Gastroesophageal sphincter (tissue), 4 donors: ENCODE data around the gene ZNF580. TPM values are rescaled to one million over a fixed set of nuclear protein-coding genes. Genes with fewer than 3 reads are reported as not detected.
A peak's percentile ranks its signal among the peaks of the same experiment; 100 is the strongest.

Experiments
- ATAC-seq: fragments of 150-250 bp; one replicate; pipeline ENCODE4 v1.9.1; 2016; ENCODE audit warnings: mild to moderate bottlenecking, moderate library complexity
- H3K27ac ChIP-seq, 4 donors: fragments of 200-600 bp; sonication (generic) in 3 of 4; 1 replicate in 3 of 4; 2 replicates in 1 of 4; pipeline ENCODE4 v1.5.1; 2016 to 2019
- H3K27me3 ChIP-seq: fragments of 200-600 bp; sonication (generic); one replicate; pipeline ENCODE4 v1.5.1; 2019
- H3K36me3 ChIP-seq, 2 donors: fragments of 200-600 bp; sonication (generic); one replicate each; pipeline ENCODE4 v1.5.1; 2019; ENCODE audit warnings: control low read depth in 1 of 2
- H3K4me1 ChIP-seq, 3 donors: fragments of 200-600 bp; sonication (generic); 1 replicate in 2 of 3; 2 replicates in 1 of 3; pipeline ENCODE4 v1.5.1; 2016 to 2019; ENCODE audit warnings: control low read depth in 2 of 3
- H3K4me3 ChIP-seq, 2 donors: fragments of 200-600 bp; sonication (generic); one replicate each; pipeline ENCODE4 v1.5.1; 2019; ENCODE audit warnings: mild to moderate bottlenecking in 1 of 2, moderate library complexity in 1 of 2
- H3K9me3 ChIP-seq, 3 donors: fragments of 200-600 bp; sonication (generic); one replicate each; pipeline ENCODE4 v1.5.1; 2017 to 2019; ENCODE audit warnings: control low read depth in 2 of 3
- EP300 ChIP-seq: sonication (generic); formaldehyde crosslinking; IDR thresholded peaks from one replicate; pipeline ENCODE4 v1.6.1; 2017; ENCODE audit warnings: antibody characterized with exemption, mild to moderate bottlenecking
- POLR2A ChIP-seq, 2 donors: fragments of 450-650 bp; IDR thresholded peaks; one replicate each; pipeline ENCODE4 v1.6.1; 2017; ENCODE audit warnings: antibody characterized with exemption in 2 of 2, mild to moderate bottlenecking in 2 of 2, moderate library complexity in 1 of 2
- POLR2AphosphoS5 ChIP-seq: sonication (generic); formaldehyde crosslinking; IDR thresholded peaks from one replicate; pipeline ENCODE4 v1.6.1; 2017; ENCODE audit warnings: antibody characterized with exemption
- WGBS, 2 donors: methylation state at CpG; one replicate each; pipeline ENCODE4 v1.1.5; 2018; ENCODE audit warnings: low coverage in 1 of 2; 5-methylcytosine and 5-hydroxymethylcytosine counted together
- total RNA-seq, 4 donors: library from RNA; depleted of rRNA; stranded (reverse); fragments of >200 nt; gene quantifications; one replicate each; pipeline ENCODE4 v1.1.0, GENCODE V29; 2016
- TF ChIP-seq, protein P1 (sequence below), 4 experiments: fragments of 200-600 bp in 2 of 4; fragments of 450-650 bp in 2 of 4; sonication (generic) in 1 of 4; IDR thresholded peaks; one replicate each; pipeline ENCODE4 v1.5.1; 2017 to 2019; ENCODE audit warnings: antibody characterized with exemption in 4 of 4, mild to moderate bottlenecking in 2 of 4, moderate library complexity in 2 of 4

ZNF580 gene
- total RNA-seq, 4 donors from 2014 or later = 28.9 to 44.1 (median 35.2) TPM

DNA sequence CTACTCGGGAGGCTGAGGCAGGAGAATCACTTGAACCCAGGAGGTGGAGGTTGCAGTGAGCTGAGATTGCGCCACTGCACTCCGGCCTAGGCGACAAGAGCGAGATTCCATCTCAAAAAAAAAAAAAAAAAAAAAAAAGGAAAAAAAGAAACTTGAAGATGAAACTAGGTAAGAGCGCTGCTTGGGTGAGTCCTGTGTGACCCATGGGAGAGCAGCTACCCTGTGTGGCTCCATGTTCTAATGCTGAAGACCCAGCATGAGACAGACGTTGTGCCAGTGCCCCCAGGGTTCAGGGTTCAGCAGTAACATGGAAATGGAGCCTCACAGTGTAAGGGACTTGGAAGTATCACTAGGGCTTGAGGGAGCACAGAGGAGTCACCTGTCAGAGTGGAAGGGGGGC is 22.4 kb upstream of the ZNF580 start:
- no peaks in the 10 kb centered on the region for H3K27me3 ChIP-seq
- TF ChIP-seq EP300 (no peak), POLR2A (IDR thresholded peaks at IDR 0.05) (no peak), POLR2AphosphoS5 (no peak)
- TF ChIP-seq, protein P1, sequence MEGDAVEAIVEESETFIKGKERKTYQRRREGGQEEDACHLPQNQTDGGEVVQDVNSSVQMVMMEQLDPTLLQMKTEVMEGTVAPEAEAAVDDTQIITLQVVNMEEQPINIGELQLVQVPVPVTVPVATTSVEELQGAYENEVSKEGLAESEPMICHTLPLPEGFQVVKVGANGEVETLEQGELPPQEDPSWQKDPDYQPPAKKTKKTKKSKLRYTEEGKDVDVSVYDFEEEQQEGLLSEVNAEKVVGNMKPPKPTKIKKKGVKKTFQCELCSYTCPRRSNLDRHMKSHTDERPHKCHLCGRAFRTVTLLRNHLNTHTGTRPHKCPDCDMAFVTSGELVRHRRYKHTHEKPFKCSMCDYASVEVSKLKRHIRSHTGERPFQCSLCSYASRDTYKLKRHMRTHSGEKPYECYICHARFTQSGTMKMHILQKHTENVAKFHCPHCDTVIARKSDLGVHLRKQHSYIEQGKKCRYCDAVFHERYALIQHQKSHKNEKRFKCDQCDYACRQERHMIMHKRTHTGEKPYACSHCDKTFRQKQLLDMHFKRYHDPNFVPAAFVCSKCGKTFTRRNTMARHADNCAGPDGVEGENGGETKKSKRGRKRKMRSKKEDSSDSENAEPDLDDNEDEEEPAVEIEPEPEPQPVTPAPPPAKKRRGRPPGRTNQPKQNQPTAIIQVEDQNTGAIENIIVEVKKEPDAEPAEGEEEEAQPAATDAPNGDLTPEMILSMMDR (IDR thresholded peaks at IDR 0.05) = no peak
- peaks cover 0 to 19% (median 0%) of the 10 kb centered on the region in 3 donors for H3K4me1 ChIP-seq
- 66 to 72% methylated on average over 3 to 5 of the region's 7 CpGs for WGBS, 2 donors
- H3K27ac ChIP-seq = peak overlapping the region in 3 of 4 donors; percentile 9 to 30 (median 14)
- no peaks in the 10 kb centered on the region for H3K9me3 ChIP-seq
- H3K4me3 ChIP-seq = no peak overlapping the region
- ATAC-seq = no peak
- peaks cover 0 to 72% of the 10 kb centered on the region in 2 donors for H3K36me3 ChIP-seq

DNA sequence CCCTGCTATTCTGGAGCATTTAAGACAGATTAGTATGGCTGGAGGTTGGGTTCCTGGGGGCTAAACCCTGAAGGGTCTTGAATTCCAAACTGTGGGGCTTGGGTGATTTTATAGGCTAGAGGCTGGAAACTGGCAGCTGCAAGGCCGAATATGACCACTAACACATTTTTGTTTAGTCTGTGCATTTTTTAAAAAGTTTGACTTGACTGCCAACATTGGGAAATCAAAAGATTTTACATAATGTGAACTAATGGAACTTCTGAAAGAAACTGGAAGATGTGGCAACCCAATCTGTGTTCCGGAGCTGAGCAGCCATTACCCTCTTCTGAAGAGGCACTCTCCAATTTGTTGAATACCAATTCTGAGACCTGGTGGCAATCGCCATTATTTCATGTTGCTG is 21.5 kb upstream of the ZNF580 start:
- 62 to 63% methylated on average over 2 to 3 of the region's 3 CpGs for WGBS, 2 donors
- Histone ChIP-seq H3K9me3 (no peaks in the 10 kb centered on the region), H3K4me1 (peaks cover 0 to 26% (median 0%) of the 10 kb centered on the region in 3 donors), H3K4me3 (no peak overlapping the region), H3K36me3 (peaks cover 0 to 63% of the 10 kb centered on the region in 2 donors), H3K27ac (peak overlapping the region in 3 of 4 donors; percentile 14 to 37 (median 30)), H3K27me3 (no peaks in the 10 kb centered on the region)
- TF ChIP-seq, protein P1 (IDR thresholded peaks at IDR 0.05) = peak in 2 of 4 experiments; percentile 10 to 15
- TF ChIP-seq POLR2AphosphoS5 = no peak
- ATAC-seq = no peak

DNA sequence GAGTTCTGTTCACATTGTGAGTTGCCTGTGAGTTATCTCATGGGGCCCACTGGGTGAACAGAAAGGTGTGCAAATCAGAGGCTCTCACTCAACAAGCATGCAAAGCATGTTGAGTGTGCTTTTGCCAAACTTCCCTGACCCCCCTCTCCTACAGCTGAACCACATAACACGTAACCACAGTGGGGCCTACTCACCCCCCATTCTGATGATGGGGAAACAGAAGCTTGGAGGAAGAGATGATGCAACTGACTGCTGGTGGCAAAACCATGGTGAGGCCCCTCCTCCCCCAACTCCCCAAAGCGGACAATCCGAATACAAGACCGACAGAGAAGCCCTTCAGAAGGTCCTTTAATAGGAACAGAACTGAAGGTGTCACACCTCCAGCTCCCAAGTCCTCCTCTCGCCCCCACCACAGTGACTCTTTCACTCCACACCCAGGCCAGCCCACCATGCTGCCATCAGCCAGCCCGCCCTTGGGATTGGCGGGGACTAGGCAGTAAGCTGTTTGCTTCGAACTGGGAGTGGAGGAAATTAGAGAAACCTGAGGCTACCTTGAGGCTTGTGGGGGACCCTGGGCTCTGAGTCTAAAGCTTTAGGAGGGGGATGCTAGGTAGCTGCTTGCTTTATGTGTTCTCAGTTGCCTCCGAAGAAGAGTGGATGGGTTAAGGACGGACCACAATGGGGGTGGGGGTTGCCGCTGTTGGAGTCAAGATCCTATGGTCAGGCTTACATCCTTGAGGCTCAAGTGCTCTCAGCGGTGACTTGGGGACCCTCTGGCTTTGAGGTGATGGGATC is 20.2 kb upstream of the ZNF580 start:
- Histone ChIP-seq H3K36me3 (peaks cover 0 to 50% of the 10 kb centered on the region in 2 donors), H3K27ac (no peak overlapping the region), H3K9me3 (no peaks in the 10 kb centered on the region), H3K4me1 (peaks cover 0 to 34% (median 0%) of the 10 kb centered on the region in 3 donors), H3K4me3 (no peak overlapping the region), H3K27me3 (no peaks in the 10 kb centered on the region)
- ATAC-seq = no peak
- WGBS, 2 donors = 89% methylated on average over 3 of the region's 12 CpGs; no CpG with 5 or more reads in 1 of the 2 donors
- TF ChIP-seq EP300 (no peak), POLR2AphosphoS5 (no peak), POLR2A (IDR thresholded peaks at IDR 0.05) (no peak)
- TF ChIP-seq, protein P1 (IDR thresholded peaks at IDR 0.05) = no peak

DNA sequence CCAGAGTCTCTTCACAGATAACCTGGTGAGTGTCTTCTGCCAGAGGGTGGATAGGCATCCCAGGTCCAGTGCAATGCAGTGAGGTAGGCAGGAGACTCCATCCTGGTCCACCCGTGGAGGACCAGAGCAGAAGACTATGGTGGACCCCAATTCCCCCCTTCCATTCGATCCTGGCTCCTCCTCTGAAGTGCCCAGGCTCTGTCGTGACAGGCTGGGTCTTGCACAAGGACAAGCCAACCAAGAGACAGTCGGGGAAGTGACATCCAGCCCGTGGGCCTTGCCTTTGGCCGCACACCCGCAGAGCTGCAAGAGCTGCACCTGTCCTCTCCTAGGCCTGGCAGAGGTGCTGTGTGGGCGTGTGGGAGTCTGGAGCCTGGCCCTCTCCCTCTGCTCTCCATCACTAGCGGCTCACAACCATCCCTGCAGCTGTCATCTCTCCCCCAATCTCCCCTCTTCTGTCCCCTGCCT is 19.6 kb upstream of the ZNF580 start:
- Histone ChIP-seq H3K36me3 (peaks cover 0 to 43% of the 10 kb centered on the region in 2 donors), H3K27ac (no peak overlapping the region), H3K4me3 (no peak overlapping the region), H3K4me1 (peaks cover 0 to 34% (median 0%) of the 10 kb centered on the region in 3 donors), H3K9me3 (no peaks in the 10 kb centered on the region), H3K27me3 (no peaks in the 10 kb centered on the region)
- no peak for TF ChIP-seq POLR2A (IDR thresholded peaks at IDR 0.05)
- TF ChIP-seq, protein P1 (IDR thresholded peaks at IDR 0.05) = no peak
- no peak for TF ChIP-seq EP300
- no peak for TF ChIP-seq POLR2AphosphoS5
- ATAC-seq = no peak
- WGBS, 2 donors = no CpG with 5 or more reads among the region's 9 CpGs
